Activated T-helper 1 cell treated with anti-CD3 and anti-CD28 coated beads, Interleukin-2, amount 50 U/mL, for 16 hours (primary cell): ENCODE measurements around the gene HOXC10.

Experiments used
- DNase-seq, 2 donors: peaks; one replicate each; pipeline ENCODE4 v3.0.0-alpha.2; 2020; ENCODE audit warnings: low read depth in 1 of 2, low spot score in 1 of 2

HOXC10 gene

DNA sequence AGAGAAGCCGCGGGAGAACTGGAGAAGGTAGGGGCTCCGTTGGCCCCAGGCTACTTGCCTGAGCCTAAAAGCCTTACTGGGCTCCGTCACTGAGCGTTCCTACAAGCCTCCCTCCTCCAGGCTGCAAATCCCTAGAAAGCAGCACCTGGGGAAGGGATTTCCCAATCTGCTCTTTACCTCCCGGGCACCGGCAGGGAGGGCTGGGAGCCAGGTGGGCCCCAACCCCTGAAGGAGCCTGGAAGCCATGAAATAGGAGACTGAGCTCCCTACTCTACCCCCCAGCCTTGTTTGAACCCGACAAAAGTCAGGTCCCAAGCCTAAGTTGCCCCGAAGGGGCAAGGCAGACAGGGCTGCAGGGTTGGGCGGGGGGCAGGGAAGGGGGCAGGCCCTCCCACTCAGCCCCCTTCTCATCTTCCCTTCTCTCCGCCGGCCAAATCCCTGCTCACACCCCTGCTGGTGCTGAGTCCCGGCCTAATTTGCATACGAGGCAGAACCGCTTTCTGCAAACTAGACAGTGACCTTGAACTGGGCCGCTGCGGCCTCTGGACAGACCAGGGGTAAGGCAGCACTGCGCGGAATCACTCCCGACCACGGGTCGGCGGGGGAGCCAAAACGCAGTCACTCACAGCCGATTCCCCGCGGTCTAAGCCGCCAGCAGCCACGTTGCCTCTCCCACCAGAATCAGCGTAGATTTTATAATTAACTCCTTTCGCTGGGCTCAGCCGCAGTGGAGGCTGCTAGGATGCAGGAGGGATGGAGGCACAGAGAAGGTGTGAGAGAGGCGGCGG, 34.0 kb upstream of the HOXC10 start:
- no peak for DNase-seq

DNA sequence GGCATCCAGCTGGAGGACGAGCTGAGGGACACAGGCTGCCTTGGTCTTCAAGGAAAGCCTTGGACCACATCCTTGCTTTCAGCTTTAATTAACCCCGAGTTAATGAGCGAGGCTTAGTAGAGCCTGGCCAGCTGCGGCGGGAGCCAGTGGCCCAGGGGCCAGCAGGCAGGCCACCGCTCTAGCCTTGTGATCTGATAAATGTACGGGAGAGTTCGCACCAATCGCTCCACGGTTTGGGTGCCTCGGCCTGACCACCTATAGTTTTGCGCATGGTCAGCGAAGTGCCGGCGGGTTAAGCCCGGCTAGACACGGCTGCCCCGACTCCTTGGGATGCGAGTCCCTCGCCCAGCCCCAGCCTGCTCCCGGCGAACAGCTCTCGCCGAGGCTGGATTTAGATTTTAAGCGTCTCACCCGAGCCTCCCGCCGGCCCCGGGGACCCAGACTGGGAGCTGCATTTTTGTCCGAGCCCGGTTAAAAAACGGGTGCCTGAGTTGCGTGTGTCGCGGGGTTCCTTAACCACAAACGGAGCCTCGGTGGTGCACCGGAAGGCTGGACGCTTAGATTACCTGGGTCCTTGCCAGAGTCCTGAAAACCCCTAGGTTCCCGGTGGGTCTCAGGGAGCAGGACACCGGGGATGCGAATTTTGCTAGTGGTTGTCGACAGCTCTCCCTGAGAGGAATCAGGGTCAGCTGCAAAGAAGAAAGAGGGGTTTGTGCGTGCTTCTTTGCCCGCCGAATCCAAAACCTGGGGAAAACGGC, 33.2 kb upstream of the HOXC10 start:
- DNase-seq = no peak

DNA sequence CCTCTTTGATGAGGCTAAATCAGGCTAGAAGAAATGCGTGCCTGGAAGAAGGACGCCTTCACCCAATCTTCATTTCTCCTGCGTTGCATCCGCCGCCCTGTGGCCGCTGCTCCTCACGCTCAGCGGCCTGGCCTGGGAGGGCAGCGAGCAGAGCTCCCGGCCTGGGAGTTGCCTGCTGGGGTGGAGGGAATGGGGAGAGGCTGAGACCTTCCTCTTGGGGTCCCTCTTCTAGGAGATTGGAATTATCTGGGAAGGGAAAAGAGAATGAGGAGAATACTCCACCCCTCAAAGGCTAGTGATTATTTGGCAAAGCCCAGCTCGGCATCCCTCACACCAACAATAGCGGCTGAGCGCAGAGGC, 32.6 kb upstream of the HOXC10 start:
- DNase-seq = no peak

DNA sequence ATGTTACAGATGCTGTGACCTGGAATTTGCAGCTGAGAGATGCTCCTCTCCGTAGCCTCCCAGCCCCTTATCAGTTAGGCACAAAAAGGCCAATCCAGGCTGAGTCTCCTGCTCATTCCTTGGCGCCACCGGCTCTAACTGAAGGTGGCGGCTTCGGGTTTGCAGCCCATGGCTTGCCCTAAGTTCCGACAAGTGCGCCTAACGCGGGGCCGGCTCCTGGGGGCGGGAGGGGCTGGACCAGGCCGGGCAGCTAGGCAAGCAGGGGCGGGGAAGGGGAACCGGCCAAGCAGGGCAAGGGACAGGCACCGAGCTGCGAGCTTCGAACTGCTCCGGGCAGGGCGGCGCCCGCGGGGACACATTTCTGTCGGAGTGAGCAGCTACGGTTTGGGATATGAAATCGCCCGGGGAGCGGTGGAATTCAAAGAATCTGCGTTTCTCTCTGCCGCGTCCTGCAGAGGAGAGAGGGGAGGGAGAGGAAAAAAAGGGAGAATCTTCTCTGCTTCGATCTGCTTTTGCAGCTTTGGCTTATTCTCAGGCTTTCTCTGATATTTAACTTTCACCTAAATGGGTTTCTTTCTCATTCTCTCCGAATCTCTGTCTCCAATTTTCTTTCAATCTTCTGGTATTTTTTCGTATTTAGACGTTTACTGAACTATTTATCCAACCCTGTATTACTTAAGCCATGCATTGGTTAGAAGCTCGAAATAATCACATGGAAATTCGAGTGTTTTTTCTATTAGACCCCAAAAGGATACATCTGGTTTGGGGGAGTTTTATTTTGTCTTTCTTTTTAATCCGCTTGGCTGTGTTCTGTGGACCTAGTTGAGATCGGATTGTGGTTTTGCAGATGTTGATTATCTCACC, 31.8 kb upstream of the HOXC10 start:
- no peak for DNase-seq

DNA sequence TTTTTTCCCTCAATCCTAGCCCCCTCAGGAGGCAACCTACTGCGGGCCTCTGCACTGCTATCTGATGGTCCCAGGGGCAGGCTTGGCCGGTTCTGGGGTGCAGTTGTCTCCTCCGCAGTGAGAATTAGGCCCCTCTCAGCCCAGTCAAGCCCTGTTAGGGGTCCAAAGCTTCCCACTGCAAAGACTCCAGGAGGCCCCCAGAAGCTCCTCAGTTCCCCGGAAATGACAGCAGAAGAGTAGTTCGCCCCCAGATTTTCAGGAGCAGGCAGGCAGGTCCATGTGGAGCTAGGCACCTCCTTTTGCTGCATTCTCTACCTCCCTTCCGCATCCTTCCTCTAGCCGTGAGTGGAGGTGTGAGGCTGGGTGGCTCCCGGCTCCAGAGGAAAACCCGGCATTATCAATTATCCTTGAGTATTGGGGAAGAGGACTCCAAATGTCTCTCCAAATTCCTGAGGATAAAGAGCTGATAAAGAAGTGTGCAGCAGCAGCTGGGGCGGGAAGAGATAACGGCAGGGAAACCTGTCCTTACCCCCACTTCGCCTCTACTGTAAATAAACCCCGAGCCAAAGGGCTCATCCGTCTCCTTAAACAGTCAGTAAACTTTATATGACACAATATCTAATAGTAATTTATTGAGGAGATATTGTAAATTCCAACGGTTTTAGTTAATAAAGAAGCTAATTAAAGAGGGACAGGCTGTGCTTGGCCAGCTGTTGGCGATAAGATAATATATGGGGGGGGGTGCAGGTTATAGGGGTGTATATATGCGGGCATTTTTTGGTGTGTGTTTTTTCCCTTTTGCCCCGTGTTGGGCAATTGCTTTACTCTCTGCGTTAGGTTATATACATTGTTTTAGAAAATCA, 30.9 kb upstream of the HOXC10 start:
- DNase-seq = no peak

DNA sequence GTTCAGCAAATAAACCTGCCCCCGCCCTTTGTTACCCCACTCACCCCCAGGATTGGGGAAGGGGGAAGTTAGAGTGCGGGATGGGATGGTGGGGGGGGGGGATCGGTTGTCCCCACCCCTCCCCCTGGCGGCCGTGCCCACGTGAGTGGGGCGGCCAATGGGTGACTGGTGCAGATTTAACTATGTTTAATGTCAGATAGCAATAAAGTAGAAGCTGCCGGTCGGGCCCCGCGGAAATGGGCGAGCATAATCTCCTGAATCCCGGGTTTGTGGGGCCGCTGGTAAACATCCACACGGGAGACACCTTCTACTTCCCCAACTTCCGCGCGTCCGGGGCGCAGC, 30.3 kb upstream of the HOXC10 start, which contains the start of gene HOXC12:
HOXC12 (plus strand) TSS at position 210 of the 342 bp plus-strand sequence; CDS start at position 237, 27 bp downstream.
- no peak for DNase-seq

DNA sequence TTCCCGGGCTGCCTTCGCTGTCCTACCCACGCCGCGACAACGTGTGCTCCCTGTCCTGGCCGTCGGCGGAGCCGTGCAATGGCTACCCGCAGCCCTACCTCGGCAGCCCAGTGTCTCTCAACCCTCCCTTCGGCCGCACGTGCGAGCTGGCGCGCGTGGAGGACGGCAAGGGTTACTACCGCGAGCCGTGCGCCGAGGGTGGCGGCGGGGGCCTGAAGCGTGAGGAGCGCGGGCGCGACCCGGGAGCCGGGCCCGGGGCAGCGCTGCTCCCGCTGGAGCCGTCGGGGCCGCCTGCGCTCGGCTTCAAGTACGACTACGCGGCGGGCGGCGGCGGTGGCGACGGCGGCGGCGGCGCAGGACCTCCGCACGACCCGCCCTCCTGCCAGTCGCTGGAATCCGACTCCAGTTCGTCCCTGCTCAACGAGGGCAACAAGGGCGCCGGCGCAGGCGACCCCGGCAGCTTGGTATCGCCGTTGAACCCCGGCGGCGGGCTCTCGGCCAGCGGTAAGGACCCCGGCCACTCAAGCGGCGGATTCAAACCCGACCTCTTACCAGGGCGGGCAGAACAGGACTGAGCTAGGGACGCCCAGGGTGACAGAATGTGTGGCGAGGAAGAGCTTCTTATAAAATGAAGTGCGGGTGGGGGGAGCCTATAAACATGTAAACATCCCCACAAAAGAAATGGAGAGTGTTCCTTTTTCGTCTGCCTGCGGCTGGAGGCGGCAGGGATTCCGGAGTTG, 29.7 kb upstream of the HOXC10 start:
- DNase-seq = no peak

DNA sequence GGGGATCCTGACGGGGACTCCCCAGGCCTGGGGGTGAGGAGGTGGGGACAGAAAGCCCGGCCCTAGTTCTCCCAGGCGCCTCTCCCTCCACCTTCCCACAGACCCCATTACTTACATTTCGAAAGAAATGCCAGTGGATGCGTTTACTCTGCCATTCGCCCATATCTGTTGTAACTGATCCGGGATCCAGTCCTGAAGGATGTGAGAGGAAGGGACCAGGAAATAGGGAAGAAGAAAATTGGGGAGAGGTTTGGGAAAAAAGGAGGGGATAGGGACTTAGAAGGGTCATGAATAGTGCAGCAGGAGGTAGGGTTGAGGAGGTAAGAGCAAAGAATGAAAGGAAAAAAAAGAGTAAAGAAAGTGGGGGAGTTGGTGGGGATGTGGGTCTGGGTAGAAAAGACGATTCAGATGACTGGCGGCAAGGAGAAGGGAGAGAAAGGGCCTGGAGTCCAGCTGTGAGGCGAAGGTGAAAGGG, 29.1 kb upstream of the HOXC10 start:
- no peak for DNase-seq

DNA sequence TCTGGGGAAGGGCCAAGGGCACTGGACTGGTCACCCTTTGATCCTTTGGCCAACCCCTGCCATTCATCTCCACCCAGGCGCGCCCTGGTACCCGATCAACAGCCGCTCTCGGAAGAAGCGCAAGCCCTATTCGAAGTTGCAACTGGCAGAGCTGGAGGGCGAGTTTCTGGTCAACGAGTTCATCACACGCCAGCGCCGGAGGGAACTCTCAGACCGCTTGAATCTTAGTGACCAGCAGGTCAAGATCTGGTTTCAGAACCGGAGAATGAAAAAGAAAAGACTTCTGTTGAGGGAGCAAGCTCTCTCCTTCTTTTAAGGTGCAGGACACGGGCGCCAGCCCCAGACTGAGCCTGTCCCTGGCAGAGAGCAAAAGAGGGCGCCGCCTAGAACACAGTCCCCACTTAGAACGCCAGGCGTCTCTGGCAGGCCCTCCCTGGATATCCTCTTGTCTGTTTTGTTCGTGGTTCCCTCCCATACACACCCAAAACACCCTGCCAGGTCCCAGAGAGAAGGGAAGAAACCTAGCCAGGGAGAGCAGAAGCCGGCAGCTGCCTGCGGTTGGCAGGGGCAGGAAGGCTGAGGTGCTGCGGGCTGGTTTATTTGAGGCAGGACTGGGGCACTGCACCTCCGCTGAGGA, 28.6 kb upstream of the HOXC10 start:
- DNase-seq = no peak

DNA sequence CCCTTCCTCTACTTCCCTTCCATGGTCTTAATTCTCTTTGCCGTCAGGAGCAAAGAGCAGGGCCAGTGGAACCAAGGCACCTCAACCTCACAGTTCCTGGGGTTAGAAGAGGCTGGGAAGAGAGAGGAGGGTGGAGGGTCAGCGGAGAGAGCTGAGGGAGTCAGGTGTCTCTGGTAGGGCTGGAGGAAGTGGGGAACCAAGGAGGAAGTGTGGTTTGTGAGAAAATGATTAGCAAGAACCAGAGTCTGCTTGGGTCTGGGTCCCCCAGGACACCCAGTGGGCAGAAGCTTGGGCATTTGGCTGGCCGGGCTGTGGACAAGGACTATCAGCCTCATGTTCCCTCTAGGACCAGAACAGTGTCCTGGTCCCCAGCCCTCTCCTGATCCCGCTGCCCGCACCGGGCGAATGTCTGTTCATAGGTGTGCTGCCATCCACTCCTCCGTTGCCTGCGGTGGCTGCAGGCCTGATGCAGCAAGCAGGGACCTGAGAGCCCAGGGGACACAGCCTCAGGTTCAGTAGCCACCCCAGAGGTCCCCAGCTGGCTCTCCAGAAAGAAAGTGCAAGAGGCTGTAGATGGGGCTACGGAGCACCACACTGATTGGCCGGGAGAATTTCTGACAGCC, 27.9 kb upstream of the HOXC10 start:
- no peak for DNase-seq

DNA sequence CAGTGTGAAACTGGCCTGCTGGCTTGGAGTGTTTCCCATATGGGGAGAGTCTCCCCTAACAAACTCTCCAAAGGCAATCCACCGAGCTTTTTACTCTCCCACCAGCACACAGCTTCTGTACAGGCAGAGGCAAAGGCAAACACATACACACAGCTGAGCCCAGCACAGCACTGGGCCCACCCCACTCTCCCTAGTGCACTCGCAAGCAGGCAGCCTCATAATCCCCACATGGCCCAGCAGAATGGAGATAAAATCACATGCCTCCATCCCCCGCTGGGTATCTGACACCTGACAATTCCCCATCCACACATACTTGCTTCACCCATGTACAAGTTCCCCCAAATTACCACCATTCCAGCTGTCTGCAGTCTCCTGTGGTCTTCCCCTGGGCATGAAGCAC, 26.8 kb upstream of the HOXC10 start:
- no peak for DNase-seq

DNA sequence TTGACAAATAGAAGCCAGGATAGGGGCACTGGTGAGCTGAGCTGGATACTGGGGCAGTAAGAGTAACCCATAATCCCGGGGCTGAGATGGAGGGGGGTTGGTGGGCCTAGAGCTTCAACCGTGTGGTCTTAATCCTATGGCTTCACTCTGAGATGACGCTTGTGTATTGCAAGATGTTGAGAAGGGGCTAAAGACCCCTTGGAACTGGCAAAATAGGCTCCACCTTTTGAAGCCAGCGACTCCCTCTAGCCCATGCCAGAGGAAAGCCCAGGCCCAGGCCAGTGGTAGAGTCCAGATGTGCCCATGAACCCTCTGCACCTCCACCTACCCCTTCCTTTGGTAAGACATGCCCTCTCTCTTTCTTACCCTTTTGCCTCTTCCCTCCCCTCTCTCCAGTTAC, 25.6 kb upstream of the HOXC10 start:
- DNase-seq = no peak

DNA sequence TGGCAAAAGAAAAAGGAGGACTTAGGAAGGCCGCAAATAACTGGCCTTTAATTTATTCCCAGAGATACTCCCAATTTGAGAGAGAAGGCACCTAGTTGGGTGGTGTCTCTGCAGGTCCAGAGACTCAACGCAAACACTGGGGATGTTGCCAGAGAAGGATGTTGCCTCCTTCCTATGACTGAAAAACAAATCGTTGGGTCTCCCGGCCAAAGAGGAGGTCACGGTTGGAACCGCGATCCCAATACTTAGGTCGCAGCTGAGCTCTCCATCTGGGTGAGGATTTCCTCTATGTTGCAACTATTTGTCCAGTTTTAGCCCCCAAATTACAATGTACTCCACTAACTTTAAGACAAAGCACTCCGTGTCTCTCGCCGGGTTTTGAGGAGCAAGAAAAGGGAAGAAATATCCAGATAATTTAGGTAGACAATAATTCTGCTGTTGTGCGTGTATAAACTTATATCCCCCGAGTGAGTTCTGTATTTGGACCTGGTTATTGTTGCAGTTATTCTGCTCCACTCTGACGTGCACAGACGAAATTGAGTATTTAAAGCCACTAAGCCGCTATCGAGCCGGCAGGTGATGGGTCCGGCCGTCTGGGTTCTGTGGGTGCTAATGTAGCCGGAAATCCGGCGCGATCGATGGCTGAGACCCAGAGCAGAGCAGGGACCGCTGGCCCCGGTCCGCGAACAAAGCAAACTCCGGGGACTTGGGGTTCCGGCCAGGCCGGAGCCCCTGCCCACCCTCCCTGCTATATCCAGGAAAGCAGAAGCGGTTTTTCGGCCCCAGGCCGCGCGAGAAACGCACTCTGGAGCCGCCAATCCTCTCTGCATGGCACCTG, 24.5 kb upstream of the HOXC10 start:
- no peak for DNase-seq

DNA sequence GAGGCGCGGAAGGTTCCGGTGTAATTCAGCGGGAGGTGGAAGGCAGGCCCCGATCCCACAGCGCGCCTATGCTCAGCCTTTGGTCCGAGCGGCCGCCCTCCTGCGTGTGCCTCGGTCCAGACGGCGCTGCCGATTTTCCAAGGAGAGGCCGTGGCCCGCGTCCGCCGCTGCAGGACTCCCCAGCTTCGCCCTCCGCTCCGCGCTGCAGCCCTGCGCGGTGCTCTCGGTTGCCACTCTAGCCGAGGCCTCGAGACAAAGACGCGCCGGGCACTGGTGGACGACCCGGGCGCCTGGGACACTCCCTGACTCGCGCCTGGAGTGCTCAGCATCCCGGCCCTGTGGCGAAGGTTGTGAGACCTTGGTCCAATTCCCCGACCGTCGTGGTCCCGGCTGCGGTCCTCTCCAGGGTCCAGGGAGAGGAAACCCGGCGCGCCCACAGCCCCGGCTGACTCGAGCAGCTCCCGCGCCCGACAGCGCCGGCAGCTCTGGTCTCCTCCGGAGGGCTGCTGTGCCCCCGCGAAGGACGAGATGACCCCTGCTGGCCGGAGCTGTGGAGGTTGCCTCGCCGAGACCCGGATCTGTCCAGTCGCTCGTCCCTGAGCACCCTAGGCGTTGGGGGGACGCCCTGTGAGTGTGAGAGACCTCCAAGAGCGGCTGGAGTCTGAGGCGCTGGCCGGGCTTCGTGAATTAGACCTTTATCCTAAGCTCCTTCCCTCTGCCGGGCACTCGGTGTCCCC, 23.8 kb upstream of the HOXC10 start:
- no peak for DNase-seq

DNA sequence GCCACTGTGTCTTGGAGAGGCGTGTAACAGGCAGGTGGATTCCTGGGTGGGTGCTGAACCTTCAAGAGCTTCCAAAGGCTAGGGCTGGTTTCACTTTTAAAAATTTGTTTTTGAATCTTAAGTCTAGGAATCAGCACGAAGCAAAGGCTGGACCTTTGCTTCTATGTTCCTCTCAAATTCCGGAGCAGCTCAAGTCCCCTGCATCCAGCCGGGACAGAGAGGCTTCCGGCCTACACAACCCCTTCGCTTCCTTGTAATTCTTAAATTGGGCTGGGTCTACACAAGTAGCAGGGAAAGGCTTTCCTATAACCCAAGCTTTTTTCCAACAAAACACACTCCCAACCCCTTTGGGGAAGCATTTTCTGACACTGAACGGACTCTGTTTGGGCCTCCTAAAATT, 21.9 kb upstream of the HOXC10 start:
- no peak for DNase-seq

DNA sequence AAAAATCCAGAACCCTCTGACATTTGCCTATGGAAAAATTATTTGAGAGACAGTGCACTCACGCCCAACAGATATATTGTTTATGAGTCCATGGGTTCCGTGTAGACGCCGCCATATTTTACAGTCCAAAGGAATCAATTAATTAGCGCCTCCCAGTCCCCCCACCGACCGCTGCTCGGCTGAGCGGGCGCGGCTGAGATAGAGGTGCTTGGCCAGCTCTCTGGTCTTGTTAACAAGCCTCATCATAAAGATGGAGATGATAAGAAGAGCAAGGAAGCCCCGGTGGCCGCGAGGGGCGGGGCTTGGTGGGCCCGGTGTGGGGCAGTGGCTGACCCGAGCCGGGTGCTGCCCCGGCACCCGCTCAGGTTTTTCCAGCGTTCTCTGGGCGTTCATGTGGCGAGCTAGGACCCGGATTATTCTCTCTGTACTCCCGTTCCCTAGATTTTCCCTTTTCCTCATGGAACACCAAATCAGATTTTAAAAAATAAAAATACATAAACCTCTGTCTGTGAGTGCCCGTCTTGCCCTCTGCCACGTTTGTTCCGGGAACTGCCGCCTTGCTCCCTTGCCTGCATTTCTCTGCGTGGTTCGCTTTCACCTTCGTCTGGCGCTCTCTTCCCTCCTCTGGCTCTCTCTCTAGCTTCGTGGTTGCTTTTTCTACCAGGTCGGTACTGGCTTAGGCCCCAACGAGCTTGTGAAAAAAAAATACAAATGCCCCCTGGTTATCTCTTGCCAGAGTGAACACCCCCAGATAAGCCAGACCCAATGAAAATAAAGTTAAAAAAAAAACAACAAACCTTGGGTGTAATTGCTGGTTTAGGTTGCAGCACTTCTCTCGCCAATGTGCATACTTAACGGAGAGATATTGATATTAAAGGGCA, 21.3 kb upstream of the HOXC10 start:
- no peak for DNase-seq

DNA sequence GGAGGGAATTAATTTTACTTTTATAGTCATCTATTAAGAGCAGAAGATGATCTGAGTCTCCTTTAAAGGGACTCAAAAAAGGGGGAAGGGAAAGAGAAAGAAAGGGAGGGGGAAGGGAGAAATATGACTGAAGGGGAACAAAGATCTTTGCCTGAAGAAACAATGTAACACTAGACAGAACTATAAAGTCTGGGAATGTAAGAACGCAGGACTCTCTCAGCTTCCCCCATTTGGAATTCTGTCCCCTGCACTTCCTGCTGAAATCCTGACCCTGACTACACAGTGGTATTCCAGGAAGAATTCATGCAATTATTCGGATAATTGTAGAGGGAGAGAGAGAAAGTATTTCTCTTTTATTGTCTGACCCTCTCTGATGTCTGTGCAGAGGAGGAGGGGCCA, 20.6 kb upstream of the HOXC10 start:
- no peak for DNase-seq
